Panc1 (cell line): ENCODE data around the gene RBM14.

Experiments used
- POLR2AphosphoS5 ChIP-seq: IDR thresholded peaks from 2 replicates; pipeline ENCODE4 v1.6.1; 2012; ENCODE audit warnings: mild to moderate bottlenecking, low read depth, low read length, moderate library complexity
- TF ChIP-seq, protein P1 (sequence below): fragments of 450-650 bp; IDR thresholded peaks from 2 replicates; pipeline ENCODE4 v1.5.1; 2017; ENCODE audit warnings: mild to moderate bottlenecking
- TF ChIP-seq, protein P2 (sequence below), 2 experiments: IDR thresholded peaks; 2 replicates each; pipeline ENCODE4 v1.6.1; 2011 to 2012; ENCODE audit warnings: low read depth in 2 of 2, control low read depth in 1 of 2, low read length in 1 of 2, mild to moderate bottlenecking in 1 of 2, moderate library complexity in 1 of 2; ENCODE audit not compliant: insufficient read depth in 1 of 2

DNA sequence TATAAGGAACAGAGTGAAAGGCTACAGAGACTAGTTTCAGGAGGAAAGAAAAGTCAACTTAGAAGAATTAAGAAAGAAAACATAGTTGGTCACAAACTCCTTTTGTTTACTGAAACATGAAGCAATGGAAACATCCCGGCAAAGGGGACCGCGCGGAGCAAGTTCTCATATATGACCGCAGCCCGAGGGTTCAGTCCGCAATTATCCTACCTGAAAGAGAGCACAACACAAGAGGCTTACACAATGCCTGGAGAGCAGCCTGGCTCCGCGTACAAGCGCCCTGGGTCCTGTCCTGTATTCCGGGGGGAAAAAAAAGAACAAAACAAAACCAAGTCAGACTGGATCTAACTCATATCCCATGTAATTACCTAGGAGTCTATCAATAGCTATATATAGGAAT, 48.9 kb downstream of the RBM14 start:
- TF ChIP-seq, protein P1, sequence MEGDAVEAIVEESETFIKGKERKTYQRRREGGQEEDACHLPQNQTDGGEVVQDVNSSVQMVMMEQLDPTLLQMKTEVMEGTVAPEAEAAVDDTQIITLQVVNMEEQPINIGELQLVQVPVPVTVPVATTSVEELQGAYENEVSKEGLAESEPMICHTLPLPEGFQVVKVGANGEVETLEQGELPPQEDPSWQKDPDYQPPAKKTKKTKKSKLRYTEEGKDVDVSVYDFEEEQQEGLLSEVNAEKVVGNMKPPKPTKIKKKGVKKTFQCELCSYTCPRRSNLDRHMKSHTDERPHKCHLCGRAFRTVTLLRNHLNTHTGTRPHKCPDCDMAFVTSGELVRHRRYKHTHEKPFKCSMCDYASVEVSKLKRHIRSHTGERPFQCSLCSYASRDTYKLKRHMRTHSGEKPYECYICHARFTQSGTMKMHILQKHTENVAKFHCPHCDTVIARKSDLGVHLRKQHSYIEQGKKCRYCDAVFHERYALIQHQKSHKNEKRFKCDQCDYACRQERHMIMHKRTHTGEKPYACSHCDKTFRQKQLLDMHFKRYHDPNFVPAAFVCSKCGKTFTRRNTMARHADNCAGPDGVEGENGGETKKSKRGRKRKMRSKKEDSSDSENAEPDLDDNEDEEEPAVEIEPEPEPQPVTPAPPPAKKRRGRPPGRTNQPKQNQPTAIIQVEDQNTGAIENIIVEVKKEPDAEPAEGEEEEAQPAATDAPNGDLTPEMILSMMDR: no peak
- TF ChIP-seq, protein P2, sequence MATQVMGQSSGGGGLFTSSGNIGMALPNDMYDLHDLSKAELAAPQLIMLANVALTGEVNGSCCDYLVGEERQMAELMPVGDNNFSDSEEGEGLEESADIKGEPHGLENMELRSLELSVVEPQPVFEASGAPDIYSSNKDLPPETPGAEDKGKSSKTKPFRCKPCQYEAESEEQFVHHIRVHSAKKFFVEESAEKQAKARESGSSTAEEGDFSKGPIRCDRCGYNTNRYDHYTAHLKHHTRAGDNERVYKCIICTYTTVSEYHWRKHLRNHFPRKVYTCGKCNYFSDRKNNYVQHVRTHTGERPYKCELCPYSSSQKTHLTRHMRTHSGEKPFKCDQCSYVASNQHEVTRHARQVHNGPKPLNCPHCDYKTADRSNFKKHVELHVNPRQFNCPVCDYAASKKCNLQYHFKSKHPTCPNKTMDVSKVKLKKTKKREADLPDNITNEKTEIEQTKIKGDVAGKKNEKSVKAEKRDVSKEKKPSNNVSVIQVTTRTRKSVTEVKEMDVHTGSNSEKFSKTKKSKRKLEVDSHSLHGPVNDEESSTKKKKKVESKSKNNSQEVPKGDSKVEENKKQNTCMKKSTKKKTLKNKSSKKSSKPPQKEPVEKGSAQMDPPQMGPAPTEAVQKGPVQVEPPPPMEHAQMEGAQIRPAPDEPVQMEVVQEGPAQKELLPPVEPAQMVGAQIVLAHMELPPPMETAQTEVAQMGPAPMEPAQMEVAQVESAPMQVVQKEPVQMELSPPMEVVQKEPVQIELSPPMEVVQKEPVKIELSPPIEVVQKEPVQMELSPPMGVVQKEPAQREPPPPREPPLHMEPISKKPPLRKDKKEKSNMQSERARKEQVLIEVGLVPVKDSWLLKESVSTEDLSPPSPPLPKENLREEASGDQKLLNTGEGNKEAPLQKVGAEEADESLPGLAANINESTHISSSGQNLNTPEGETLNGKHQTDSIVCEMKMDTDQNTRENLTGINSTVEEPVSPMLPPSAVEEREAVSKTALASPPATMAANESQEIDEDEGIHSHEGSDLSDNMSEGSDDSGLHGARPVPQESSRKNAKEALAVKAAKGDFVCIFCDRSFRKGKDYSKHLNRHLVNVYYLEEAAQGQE (IDR thresholded peaks at IDR 0.05; ENCODE audit: insufficient read depth in 1 of 2, low read depth in 2 of 2, low read length in 1 of 2): no peak
- no peak for TF ChIP-seq POLR2AphosphoS5
